Activated T-cell treated with anti-CD3 and anti-CD28 coated beads, Interleukin-2, amount 50 U/mL, for 48 hours (primary cell): ENCODE measurements around the gene UCKL1.
A peak's percentile ranks its signal among the peaks of the same experiment; 100 is the strongest.
"Not testable (repeated sequence)": the region's sequence is repeated elsewhere in the genome, so short reads cannot be mapped to it uniquely, and the experiment has no call there.

ENCODE experiments used
- DNase-seq, 2 experiments: peaks; one replicate each; pipeline ENCODE4 v3.0.0-alpha.2; 2020

Gene UCKL1

GRCh38 chr20:63917811-63918210, 38.4 kb downstream of the UCKL1 start:
- DNase-seq: no peak

DNA sequence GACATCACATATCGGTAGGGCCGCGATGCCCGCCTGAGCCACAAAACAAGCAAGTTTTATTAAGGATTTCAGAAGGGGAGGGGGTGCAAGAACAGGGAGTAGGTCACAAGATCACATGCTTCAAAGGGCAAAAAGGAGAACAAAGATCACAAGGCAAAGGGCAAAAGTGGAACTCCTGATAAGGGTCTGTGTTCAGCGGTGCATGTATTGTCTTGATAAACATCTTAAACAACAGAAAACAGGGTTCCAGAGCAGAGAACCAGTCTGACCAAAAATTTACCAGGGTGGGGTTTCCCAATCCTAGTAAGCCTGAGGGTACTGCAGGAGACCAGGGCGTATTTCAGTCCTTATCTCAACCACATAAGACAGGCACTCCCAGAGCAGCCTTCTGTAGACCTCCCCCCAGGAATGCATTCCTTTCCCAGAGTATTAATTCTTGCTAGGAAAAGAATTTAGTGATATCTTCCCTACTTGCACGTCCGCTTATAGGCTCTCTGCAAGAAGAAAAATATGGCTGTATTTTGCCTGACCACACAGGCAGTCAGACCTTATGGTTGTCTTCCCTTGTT, 39.8 kb downstream of the UCKL1 start:
- not testable (repeated sequence) for DNase-seq

DNA sequence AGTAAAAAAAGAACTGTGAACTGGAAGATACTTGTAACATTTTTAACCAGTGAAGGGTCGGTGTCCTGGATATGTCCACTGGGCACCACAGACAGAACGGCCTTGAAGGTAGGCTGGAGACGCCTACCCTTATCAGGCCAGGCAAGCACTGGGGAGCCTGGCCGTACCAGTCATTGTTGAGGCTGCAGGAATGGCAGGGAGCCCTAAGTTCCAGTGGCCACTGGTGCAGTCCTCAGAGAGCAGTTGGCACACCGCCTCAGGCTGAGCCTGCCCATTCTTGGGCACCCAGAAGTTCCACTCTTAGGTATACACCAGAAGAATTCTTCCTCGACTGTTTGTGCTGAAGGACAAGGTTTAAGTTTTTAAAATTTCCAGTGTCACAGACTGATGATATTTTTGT, 40.7 kb downstream of the UCKL1 start:
- DNase-seq: no peak

DNA sequence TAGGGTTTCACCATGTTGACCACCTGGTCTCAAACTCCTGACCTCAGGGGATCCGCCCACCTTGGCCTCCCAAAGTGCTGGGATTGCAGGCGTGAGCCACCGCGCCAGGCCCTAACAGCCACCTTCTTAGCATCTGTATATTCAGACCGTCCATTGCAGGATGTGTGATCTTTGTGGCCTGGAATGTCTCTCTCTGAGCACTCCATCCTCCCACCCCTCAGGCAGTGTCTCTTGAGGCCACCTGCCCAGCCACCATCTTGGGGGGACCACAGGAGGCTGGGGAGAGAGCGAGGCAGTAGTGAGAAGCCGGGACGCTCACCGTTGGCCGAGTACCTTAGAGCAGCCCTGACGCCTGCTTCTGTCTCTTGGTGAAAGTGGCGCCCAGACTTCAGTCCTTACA, 42.4 kb downstream of the UCKL1 start:
- DNase-seq: no peak

- peak in 1 of 2 experiments; percentile 26 for DNase-seq
These were observed 45.0 kb downstream of the UCKL1 start for GRCh38 chr20:63911176-63911575.

- DNase-seq: no peak
These were observed 48.1 kb downstream of the UCKL1 start for GRCh38 chr20:63908008-63908682.

DNA sequence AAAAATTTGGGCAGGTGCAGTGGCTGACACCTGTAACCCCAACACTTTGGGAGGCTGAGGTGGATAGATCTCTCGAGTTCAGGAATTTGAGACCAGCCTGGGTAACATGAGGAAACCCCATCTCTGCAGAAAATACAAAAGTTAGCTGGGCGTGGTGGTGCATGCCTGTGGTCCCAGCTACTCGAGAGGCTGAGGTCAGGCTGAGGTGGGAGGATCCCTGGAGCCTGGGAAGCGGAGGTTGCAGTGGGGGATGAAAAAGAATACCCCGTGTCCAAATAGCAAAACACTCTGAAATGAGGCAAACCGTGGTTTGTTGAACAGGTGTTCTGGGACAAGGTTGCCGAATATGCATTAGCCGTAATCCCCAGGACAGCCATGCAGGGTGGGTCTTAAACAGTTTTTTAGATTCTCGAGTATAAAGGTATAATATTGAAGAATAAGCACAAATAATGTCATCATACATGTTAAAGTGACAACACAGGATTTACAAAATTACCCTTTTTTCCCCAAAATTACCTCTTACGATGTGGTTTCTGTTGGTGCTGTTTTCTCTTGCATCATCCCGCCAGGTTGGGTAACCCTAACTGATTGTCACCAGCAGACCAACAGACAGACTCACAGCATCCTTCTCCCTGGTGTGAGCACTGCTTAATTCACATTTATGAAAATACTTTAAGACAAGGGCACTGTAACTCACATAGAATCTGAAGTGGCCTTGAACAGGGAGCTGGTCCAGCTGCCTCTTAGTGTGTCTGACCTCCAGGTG, 52.2 kb downstream of the UCKL1 start:
- DNase-seq: no peak

- no peak for DNase-seq
These were observed 55.8 kb downstream of the UCKL1 start for GRCh38 chr20:63900413-63900812.

GRCh38 chr20:63898882-63899558, 57.2 kb downstream of the UCKL1 start:
- no peak for DNase-seq

DNA sequence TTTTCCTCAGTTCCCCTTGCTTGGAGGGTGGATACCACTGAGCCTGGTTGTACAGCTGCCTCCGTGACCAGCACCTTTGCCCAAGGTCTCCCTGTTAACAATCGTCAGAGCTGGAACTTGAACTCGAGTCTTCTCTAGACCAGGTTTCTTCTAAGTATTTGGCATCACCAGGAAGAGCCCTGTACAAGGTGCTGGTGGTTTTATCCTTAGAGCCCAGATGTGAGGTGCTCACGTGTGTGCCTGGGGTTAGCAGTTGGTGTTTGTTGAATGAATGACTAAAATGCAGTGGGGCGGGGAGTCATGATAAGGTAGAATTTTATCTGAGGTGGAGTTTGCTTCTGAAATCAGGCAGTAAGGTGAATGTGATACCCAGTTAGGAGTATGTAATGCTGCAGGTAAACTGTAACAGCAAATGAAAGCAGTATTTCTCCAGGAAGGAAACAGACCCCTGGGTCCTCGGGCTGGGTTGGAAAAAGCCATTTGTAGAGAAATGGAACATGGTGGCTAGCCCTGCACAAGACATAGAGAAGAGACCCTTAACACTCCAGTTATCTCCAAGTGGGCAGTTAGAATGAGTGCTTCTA, 58.1 kb downstream of the UCKL1 start:
- no peak for DNase-seq

DNA sequence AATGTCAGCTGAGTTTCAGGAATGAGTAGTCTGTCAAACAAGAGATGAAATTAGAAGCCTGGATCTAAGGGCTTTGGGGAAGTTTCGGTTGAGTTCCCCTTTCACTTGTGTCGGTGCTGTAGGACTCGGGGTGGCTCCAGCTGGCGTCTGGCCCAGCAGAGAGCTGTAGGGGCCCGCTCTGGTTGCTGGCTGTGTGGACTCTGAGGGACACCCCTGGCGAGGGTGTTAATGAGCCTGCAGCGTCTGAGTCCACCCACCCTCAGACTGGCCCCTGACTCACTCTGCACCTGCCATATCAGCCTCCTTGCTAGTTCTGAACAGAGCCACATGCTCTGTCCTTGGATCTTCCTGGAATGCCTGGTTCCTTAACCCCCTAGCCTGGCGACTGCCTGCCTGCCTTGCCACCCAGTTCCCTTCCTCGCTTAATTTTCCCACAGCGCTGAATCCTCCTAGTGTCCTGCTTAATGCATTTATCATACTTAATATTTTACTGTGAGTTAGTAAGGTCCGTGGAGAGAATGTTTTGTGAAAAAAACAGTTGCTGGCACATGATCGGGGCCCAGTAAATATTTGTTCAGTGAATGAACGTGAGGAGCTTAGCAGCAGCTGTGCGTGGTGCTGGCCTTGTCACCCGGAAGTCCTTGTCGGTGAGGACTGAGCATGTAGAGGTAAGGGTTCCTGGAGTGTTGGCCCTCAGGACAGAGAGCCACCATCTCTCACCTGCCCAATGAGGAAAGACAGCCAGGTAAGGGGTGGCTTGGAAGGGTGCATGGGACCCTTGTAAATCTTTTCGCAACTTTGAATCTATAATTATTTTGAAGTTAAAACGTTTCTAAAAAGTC, 59.7 kb downstream of the UCKL1 start:
- DNase-seq: peak; percentile 51 to 52

- DNase-seq: no peak
These were observed 60.3 kb downstream of the UCKL1 start for GRCh38 chr20:63895952-63896263.

GRCh38 chr20:63895202-63895951, 60.8 kb downstream of the UCKL1 start:
- DNase-seq: no peak

GRCh38 chr20:63894358-63895201, 61.6 kb downstream of the UCKL1 start, which contains the start of gene DNAJC5:
DNAJC5 (plus strand) TSS chr20:63895126; CDS start chr20:63928346, 33,220 bp downstream.
- DNase-seq: peak; percentile 95 to 98

GRCh38 chr20:63893999-63894357, 62.2 kb downstream of the UCKL1 start:
- no peak for DNase-seq

DNA sequence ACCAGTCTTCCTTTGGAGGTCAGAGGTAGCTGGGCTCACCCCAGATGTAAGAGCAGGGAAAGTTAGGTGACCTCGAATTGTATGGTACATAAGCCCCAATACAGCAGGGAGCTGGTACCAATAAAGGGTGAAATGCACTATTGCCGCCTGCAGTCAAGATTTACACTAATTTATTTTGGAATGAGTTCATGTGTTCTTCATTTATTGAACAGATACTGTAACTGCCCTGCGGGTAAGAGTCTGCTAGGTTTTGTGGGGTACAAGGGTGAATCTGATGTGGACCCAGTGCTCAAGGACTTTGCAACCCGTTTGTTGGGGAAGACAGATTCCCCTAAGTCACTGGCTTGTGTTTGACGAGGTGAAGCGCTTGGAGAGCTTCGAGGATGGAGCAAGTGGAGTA, 63.8 kb downstream of the UCKL1 start:
- no peak for DNase-seq

DNA sequence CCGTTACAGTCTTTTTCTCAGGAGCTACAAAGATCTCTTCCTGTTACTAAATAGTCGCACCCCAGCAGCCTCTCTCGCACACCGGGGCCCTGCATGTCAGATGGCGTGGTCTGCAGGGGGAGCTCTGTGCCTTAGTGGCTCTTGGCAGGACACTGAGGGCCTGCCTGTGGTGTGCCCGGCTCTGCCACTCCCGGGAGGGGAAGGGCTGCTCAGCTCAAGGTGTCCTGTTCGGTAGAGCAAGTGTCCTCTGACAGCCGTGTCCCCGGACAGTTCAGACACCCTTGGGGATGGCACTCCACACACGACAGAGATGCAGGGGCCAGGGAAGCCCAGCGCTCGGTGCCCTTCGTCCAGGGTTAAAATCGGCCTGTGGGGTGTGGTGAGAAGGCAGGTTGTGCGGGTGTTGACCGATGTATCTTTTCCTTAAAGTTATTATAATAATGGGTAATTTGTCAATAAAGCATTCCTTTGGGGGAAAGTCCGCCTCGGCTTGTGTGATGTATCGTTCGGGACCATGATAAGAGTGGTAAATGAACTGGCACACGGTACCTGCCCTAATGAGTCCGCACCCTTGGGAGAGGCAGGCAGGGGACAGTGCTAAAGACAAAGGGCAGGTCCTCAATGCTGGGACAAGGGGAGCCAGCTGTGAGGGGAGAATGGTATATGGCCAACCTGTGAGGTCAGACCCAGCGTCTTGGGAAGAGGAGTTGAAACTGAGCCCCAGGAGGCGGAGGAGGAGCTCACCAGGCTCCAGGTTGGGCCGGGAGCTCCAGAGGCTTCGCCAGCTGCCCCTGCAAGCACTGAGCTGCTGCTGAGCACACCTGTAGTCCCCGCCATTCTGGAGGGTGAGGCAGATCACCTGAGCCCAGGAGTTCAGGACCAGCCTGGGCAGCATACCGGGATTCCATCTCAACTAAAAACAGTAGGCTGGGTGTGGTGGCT, 64.9 kb downstream of the UCKL1 start:
- DNase-seq: no peak

DNA sequence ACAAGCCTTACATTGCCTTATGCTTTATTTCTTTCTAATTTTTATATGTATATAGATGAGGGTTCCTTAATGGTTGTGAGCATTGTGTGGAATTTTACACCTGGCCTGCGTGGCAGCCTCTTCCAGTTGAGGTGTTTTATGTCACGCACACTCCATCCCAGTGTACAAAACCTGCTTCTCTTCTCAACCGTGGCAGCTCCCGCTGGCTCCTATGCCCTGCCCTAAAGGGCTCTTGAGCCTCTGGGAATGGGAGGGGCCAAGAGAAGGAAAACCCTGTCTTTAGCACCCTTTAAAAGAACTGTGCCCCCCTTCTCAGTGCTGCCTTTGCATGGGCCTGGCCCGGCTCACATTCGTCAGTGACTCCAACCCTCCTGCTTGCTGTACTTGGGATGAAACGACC, 65.6 kb downstream of the UCKL1 start:
- DNase-seq: no peak

DNA sequence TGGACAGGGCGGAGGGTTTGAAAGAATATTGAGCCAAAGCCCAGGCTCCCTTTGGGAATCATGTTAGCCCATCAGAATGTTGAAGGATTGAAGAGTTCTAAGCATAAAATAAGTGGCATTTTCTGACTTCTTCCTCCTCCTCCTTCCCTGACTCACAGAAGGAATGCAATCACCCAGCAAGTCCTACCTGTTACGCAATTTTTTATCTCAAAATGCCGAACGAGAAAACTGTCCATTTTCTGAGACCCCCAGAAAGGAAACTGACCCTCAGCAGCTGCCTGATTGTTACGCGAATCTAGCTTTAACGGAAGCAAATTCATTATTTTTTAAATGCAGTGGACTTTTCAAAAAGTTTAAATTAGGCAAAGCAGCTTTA, 66.0 kb downstream of the UCKL1 start:
- no peak for DNase-seq
